ENCODE results near the gene PZP.

DNA sequence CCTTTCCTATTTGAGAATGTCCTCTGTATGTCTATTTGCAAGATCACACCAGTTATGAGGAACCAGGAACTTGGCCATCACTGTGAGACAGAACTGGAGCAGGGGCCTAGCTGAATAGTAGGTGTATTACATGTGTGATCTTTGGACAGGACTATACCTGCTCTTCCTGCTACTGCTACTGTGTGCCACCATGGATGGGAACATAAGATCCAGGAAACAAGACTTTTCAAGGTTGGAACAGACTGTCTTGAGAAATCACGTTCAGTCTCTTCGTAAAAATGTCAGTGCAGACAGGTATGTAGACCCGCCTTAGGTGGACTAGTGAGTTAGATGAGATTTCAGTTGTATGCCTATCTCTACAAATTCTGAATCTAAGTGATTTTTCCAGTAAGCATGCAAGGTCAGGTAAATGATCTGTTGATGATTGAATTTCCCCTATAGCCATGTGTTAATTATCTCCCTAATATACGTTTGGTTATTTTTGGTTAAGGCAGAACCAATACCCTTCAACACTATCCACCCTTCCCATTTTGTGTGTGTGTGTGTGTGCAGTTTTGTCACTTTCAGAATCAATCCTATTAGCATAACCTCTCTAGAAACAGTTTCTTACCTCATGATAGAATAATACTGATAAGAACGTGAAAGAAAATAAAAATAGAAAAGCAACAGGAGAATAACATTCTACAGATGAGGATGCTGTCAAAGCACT lies 99.5 kb downstream of the PZP start:
- no peak for TF ChIP-seq POLR2AphosphoS5 (IDR thresholded peaks at IDR 0.05)
- TF ChIP-seq EZH2 (IDR thresholded peaks at IDR 0.05; ENCODE audit: borderline replicate concordance, insufficient read depth, low read length, poor library complexity, severe bottlenecking) = no peak
- TF ChIP-seq EP300 (conservative IDR thresholded peaks at IDR 0.05; ENCODE audit: poor library complexity, severe bottlenecking) = no peak
- TF ChIP-seq, protein P1, sequence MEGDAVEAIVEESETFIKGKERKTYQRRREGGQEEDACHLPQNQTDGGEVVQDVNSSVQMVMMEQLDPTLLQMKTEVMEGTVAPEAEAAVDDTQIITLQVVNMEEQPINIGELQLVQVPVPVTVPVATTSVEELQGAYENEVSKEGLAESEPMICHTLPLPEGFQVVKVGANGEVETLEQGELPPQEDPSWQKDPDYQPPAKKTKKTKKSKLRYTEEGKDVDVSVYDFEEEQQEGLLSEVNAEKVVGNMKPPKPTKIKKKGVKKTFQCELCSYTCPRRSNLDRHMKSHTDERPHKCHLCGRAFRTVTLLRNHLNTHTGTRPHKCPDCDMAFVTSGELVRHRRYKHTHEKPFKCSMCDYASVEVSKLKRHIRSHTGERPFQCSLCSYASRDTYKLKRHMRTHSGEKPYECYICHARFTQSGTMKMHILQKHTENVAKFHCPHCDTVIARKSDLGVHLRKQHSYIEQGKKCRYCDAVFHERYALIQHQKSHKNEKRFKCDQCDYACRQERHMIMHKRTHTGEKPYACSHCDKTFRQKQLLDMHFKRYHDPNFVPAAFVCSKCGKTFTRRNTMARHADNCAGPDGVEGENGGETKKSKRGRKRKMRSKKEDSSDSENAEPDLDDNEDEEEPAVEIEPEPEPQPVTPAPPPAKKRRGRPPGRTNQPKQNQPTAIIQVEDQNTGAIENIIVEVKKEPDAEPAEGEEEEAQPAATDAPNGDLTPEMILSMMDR (IDR thresholded peaks at IDR 0.05; ENCODE audit: poor library complexity, severe bottlenecking) = no peak
- no peak for TF ChIP-seq TAF1 (IDR thresholded peaks at IDR 0.05; ENCODE audit: low read depth)
- TF ChIP-seq RAD21 (conservative IDR thresholded peaks at IDR 0.05) = no peak
- TF ChIP-seq SMC3 (conservative IDR thresholded peaks at IDR 0.05; ENCODE audit: poor library complexity) = no peak
- TF ChIP-seq, protein P2, sequence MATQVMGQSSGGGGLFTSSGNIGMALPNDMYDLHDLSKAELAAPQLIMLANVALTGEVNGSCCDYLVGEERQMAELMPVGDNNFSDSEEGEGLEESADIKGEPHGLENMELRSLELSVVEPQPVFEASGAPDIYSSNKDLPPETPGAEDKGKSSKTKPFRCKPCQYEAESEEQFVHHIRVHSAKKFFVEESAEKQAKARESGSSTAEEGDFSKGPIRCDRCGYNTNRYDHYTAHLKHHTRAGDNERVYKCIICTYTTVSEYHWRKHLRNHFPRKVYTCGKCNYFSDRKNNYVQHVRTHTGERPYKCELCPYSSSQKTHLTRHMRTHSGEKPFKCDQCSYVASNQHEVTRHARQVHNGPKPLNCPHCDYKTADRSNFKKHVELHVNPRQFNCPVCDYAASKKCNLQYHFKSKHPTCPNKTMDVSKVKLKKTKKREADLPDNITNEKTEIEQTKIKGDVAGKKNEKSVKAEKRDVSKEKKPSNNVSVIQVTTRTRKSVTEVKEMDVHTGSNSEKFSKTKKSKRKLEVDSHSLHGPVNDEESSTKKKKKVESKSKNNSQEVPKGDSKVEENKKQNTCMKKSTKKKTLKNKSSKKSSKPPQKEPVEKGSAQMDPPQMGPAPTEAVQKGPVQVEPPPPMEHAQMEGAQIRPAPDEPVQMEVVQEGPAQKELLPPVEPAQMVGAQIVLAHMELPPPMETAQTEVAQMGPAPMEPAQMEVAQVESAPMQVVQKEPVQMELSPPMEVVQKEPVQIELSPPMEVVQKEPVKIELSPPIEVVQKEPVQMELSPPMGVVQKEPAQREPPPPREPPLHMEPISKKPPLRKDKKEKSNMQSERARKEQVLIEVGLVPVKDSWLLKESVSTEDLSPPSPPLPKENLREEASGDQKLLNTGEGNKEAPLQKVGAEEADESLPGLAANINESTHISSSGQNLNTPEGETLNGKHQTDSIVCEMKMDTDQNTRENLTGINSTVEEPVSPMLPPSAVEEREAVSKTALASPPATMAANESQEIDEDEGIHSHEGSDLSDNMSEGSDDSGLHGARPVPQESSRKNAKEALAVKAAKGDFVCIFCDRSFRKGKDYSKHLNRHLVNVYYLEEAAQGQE (IDR thresholded peaks at IDR 0.05; ENCODE audit: borderline replicate concordance) = no peak
